Stimulated activated CD8-positive, alpha-beta memory T cell treated with anti-CD3 and anti-CD28 coated beads, Interleukin-7, amount 100 ng/mL, for 4 hours (primary cell): ENCODE measurements around the gene SDF2L1.
"Not testable (repeated sequence)": the region's sequence is repeated elsewhere in the genome, so short reads cannot be mapped to it uniquely, and the experiment has no call there.

ENCODE experiments used
- DNase-seq, 2 donors: peaks; one replicate each; pipeline ENCODE4 v3.0.0-alpha.2; 2020; ENCODE audit warnings: low read depth in 2 of 2

SDF2L1 gene

DNA sequence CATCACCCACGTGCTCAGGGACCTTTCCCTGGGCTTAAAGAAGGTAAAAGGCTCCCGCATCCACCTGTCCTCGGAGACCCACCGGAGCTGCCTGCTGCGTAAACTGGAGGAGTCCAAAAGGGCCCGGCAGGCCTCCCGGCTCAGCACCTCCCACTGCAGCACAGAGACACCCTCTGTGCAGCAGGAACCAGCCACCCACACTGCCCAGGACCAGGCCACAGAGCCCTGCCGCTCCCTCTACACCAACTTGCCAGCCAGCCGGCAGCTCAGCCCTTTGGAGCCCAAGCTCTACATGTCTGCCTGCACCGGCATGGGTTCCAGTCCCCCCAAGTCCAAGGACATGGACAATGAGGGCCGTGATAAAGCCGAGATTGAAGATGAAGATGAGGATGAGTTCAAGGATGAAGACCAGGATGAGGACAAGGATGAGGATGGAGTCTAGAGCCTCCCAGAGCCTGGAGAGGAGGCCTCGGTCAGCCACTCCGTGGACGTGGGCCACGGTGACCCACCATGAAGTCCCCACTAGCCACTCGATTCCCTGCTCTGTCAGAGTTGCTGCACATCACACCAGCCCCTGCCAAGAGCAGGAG, 5.4 kb upstream of the SDF2L1 start:
- DNase-seq, result no peak

DNA sequence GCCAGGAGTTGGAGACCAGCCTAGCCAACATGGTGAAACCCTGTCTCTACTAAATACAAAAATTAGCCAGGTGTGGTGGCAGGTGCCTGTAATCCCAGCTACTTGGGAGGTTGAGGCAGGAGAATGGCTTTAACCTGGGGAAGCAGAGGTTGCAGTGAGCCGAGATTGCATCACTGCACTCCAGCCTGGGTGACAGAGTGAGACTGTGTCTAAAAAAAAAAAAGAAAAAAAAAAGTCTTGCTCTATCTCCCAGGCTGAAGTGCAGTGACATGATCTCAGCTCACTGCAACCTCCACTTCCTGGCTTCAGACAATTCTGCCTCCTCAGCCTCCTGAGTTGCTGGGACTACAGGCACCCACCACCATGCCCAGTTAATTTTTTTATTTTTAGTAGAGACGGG, 4.7 kb upstream of the SDF2L1 start:
- DNase-seq, result not testable (repeated sequence)

DNA sequence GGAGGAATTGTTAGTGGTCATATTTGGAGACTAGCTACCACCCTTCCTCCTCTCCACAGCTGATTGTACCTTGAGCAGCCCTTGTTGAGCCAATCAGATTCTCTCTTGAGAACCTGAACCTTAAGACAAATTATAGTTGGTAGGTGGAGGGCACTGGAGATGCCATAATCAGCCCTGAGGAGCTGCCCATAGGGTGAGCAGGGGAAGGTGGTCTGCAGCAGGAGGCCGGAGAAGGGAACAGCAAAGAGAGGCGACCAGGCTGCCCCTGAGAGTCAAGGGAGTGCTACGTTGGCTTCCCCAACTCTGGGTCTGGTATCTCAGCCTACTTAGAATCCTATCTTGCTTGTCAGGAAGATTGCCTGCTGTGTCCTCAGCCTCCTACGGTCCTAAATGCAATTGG, 2.7 kb upstream of the SDF2L1 start:
- no peak for DNase-seq

DNA sequence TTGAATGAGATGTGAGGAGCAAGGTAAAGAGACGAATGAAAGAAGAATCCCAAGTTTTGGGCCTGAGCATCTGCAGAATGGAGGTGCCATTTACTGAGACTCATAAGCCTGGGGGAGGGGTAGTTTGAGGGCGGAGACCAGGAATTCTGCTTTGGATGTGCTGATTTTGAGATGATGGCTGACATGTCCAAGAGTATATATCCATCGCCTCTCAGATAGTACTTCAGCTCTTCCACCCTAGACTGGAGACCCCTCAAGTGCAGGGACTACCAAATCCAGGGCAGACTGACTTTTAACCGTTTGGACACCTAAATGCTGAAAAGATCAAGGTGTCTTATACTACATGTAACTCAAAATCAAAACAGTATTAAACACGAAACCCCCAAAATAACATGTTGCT, 1.3 kb upstream of the SDF2L1 start:
- DNase-seq, result no peak

DNA sequence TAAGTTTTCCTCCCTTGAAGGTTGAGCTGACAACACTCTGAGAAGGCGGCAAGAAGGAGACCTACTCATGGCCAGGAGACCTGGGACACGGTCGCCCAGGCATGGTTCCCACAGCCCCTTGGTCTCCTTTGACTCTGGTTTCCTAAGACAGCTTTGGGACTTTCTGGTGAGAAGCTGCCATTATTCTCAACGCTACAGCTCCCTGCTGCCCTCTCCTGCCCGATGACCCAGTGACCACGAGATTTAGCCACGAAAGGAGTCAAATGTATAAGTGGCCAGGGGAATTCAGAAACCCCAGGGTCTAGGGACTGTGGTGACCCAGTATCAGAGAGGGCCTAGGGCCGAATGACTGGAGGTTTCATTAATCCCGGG, 699 bp upstream of the SDF2L1 start:
- DNase-seq, result no peak

DNA sequence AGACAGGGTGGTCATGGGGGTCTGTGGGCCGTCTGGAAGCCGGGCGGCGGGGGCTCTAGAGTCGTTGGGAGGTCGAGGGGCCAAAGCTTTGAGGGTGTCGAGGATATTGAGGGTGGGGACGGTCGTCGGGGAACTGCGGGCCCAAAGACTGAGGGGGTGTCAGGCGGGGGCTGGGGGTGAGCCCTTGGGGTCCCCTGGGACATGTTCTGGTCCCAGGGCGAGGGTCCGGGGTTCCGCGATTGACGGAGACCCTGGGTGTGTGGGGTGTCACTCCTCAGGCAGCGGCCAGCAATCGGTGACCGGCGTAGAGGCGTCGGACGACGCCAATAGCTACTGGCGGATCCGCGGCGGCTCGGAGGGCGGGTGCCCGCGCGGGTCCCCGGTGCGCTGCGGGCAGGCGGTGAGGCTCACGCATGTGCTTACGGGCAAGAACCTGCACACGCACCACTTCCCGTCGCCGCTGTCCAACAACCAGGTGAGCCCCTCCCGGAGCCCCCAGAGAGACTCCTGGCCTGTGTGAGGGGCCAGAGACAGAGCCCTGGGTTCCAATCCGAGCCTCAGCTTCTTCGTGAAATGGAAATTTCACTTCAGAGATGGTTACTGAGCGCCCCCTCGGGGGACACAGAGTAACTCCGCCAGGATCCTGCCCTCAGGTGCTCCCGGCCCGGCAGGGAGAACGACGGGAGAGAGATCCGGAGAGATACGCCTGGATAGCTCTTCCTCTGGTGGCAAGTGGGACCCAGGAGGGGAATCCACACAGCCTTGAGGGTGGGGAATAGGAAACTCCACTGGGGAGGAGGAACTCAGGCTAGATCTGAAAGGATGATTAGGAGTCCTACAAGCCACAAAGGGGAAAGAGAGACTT, 714 bp downstream of the SDF2L1 start:
- DNase-seq, result peak; percentile 43 to 50

DNA sequence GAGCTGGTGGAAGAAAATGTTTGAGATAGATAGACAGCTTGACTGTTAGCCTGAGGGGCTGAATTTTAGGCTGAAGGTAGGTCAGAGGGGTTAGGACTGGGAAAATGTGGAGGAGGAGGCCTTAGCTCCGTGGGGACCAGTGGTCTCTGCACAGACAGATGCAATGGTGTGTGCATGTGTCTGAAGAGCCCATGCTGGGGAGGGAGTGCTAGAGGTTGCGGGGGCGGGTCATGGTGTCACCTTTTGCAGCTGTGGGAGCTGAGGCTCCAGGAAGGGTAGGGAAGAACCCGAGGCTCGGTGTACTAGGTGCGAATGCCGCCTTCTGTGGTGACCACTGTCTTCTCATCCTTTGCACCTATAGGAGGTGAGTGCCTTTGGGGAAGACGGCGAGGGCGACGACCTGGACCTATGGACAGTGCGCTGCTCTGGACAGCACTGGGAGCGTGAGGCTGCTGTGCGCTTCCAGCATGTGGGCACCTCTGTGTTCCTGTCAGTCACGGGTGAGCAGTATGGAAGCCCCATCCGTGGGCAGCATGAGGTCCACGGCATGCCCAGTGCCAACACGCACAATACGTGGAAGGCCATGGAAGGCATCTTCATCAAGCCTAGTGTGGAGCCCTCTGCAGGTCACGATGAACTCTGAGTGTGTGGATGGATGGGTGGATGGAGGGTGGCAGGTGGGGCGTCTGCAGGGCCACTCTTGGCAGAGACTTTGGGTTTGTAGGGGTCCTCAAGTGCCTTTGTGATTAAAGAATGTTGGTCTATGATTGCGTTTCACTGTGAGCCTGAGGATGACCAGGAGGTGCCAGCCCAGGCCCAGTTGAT, 1.6 kb downstream of the SDF2L1 start:
- DNase-seq, result no peak

DNA sequence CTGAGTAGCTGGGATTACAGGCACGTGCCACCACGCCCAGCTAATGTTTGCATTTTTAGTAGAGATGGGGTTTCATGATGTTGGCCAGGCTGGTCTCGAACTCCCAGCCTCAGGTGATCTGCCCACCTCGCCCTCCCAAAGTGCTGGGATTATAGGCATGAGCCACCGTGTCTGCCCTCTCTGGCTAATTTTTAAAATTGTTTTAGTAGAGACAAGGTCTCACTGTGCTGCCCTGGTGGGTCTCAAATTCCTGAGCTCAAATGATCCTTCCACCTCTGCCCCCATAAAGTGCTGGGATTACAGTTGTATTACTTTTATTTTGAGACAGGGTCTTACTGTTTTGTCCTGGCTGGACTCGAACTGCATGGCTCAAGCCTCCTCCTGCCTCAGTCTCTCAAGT, 3.4 kb downstream of the SDF2L1 start:
- DNase-seq, result not testable (repeated sequence)

DNA sequence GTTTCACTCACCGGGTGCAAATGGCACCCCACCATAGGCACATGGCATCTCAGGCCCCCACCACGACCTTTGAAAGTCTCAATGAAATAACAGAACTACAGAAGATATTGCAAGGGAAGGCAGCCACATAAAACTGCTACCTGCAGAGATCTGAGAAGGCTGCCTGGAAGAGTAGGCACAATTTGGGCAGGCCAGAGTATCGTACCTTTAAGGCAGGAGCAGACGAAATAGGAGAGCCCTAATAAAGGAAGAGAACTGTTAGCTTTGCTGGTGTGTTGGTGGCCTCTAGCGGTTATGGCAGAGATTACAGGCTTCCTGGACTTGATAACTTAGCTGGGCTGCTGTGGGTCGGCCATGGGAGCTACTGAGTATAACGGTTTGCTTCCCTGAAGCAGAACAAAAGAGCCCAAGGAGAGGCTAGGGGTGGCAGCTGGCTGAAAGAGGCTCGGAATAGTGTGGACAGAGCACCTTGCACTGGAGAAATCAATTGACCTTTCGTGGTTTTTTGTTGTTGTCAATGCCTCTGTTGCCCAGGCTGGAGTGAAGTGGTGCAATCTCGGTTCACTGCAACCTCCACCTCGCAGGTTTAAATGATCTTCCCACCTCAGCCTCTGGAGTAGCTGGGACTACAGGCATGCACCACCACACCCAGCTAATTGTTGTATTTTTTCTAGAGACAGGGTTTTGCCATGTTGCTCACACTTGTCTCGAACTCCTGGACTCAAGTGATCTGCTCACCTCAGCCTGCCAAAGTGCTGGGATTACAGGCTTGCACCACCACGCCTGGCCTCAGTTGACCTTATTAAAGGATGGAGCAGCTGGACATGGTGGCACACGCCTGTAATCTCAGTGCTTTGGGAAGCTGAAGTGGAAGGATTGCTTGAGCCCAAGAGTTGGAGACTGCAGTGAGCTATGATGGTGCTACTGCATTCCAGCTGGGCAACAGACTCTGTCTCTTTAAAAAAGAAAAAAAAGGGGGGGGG, 4.8 kb downstream of the SDF2L1 start:
- DNase-seq, result peak; percentile 54 to 71

DNA sequence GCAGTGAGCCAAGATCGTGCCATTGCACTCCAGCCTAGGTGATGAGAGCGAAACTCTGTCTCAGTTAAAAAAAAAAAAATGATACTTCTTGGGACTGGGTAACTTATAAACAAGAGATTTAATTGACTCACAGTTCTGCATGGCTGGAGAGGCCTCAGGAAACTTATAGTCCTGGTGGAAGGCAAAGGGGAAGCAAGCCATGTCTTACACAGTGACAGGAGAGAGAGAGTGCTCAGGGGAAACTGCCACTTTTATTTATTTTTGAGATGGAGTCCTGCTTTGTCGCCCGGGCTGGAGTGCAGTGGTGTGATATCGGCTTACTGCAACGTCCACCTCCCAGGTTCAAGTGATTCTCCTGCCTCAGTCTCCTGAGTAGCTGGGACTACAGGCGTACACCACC, 8.2 kb downstream of the SDF2L1 start:
- no peak for DNase-seq

DNA sequence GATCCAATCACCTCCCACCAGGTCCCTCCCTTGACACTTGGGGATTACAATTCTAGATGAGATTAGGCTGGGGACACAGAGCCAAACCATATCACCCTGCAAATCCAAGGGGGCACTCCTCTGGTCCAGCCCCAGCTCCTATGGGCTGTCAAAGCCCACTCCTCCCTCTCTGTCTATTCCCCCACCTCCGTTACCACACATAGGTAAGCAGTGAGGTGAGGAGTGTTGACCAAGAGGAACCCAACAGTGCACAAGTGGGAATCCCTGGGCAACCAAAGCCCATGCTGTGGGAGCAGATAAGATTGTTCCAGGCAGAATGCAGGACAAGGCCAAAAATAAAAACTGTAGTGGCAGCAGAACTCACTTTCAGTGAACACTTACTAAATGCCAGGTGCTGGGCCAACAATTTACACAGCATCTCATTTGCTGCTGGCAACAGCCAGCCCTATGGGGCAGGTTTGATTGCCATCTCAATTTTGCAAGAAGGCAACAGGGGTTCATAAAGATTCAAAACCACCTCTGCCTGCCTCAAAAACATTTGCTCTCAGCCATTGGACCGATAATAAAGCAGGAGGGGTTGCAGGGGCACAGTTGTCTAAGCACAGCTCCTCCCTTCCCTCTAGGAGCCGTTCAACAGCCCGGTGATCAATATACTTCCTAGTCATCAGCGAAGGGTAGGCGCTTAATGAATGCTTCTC, 8.9 kb downstream of the SDF2L1 start:
- DNase-seq, result no peak

DNA sequence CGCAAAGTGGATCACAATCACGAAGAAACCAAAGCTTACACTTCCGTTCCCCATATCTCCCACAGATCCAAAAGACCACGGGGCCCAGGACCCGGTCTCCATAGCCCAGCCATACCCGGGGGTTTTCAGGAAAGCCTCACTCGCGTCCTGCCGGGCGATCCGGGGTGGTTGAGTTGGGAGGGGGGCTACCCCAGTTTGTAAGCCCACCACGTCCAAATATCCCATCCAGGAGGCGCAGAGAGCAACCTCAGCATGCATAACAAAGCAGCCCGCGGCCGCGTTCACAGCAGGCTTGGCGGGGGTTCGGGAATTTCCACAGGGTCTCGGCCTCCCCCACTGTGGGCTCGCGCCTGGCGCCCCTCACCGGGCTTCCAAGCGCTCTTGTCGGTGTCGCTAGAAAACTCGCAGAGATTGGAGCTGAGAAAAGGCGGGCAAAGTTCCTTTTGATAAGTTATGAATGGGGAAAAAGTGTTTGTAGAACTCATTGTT, 9.5 kb downstream of the SDF2L1 start:
- no peak for DNase-seq

DNA sequence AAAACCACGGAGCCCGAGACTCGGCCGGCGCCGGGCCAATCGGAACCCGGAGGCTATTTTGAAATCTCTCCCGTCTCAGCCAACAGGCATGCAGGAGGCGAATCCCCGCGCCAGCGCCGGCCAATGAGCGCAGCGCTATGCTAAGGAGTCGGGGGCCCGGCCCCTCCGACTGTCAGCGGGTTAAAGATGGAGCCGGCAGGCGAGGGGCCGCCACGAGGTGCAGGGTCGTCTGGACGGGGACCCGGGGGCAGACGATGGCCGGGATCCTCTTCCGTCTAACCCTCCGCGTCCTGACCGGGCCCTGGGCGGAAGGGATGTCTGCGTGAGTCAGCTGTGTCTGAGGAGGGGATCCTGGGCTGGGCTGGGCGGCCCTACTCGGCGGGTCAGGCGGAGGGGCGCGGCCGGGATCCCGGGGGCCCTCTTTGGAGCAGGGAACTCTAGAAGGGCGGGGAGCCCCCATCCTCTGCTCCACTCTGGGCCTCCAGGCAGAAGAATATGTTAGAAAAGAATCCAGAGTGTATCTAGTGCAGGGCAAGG, 10.0 kb downstream of the SDF2L1 start:
- DNase-seq, result peak; percentile 65 to 73

DNA sequence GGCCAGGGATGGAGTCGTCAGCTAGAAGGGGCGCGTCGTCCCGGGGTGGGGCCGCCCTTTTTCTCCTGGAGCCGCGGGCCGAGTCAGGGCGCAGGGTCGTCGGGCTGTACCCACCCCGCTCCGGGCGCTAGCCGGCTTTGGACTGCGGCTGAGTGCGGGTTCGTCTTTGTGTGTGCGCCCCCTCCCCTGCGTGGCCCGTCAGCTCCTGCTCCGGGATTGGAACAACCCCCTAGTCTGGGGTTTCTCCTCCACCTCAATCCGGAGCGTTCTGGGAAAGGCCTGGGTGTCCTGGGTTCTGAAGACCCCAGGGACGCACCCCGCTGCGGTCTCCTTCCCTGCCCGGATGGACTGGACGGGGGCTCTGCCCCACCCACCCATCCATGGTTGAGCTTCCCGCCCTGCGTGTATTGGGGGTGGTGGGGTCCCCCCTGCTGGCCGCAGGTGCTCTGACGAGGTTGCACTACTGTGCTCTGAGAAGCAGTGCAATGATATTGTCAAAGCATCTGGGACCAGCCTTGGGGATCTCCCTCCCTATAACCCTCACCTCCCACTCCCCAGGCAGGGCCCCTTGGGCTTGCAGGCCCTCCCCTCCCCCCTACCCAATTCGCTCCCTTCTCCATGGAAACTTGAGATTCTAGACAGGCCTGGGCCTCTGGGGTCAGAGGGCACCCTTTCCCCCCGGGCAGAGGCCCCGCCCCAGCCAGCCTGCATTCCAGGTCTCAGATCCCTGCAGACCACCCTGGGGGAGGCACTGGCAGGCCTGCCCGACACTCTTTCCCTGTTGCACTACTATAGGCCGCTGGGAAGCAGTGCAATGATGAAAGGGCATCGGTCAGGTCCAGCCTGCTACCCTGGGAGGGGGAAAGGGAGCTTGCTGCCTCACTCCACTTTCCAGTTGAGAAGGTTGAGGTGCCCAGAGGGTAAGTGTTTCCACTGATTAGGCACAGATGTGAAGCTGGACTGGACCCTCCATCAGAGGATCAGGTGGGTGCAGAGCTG, 10.7 kb downstream of the SDF2L1 start:
- DNase-seq, result no peak

DNA sequence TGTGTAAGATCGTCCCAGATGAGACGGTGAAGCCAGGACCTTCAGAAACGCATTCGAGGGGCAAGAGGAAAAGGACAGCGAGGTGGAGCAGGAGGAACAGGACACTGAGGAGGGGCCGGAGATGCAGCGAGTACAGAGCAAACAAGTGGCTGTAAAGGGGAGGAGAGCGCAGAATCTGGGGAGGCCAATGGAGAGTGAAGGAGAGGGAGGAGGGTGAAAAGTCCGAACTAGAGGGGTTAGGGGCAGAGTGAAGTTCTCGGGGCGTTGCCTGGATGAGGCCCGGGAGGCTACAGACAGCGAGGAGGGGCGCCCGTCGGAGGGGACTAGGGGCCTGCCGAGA, 14.9 kb downstream of the SDF2L1 start:
- DNase-seq, result no peak

DNA sequence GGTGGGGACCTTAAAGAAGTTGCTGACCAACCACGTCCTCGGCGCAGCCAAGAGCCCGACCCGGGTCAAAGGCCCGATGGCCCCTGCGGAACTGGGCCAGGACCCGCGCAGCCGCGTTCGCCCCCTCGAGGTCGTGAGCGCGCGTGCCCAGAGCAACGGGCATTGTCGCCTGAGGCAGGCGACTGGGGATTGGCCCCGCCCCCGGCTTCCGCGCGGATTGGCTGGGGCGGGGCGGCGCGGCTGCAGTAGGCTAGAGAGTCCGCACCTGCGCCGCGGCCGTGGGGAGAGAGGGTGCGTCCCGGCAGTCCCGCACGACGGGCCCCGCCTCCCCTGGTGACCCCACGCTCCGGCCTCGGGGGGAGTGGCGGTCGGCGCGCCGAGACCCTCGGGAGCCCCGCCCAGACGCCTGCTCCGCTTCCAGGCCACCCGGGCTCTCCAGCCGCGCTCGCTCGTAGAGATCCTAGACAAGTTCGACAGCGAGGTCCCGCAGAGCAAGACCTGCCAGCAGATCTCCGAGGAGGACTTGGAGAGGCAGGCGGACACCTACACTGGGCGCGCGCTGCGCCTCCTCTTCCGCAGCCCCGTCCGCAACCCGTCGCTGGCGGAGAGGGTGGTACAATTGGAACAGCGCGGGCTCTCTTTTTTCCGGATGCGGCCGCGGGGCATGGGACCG, 15.4 kb downstream of the SDF2L1 start:
- peak; percentile 29 to 72 for DNase-seq

DNA sequence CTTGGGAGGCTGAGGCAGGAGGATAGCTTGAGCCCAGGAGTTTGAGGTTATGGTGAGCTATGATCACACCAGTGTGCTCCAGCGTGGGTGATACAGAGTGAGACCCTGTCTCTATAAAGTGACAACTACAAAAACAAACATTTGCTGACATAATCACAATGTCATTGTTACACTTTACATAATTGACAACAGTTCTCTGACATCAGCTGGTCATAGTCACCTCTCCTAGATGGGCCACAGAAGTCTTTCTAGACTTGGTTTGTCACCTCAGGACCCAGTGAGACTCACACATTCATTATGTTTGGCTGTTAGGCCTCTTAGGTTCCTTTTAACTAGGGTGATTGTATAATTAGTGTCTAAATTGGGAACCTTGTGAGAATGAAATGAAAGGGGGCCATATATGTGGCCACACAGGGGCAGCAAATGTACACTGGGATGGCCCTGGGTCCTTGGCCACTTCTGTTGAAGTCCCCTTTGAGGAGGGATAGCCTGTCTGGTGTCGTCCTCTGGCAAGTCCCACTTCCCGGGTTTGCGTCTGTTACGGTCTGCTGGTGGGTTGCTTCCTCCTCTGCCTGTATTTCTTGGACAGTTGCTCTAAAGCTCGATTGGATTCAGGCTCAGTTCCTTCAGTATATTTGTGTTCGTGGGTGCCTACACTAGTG, 17.9 kb downstream of the SDF2L1 start:
- no peak for DNase-seq

DNA sequence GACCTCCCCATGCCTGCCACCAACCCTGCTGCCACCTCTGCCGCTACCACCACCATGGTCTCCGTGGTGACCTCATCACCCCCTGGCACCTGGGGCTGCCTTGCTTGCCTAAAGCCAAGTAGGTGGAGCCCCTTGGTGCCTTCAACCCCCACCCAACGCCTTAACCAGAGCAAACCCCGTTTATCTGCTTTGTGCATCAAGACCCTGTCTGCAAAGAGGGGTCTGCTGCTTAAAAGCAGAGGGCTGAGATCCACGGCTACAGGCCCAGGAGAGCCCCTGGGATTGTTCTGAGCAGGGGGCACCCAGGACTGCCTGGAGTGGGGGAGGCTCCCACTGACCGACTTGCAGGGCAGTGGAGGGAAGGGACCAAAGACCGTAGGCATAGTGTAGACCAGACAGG, 18.8 kb downstream of the SDF2L1 start:
- DNase-seq, result no peak
